AG08395 (cell line): Measurements from ENCODE around the gene PGF.

ENCODE experiments used
- DNase-seq: peaks from one replicate; pipeline ENCODE4 v3.0.0; 2012; ENCODE audit warnings: mixed read lengths, low spot score

PGF gene

GRCh38 chr14:74897642-74898041 is 57.8 kb downstream of the PGF start:
- DNase-seq, result no peak

GRCh38 chr14:74896400-74896799 is 59.0 kb downstream of the PGF start:
- DNase-seq, result no peak

- DNase-seq, result no peak
These were observed 61.7 kb downstream of the PGF start for GRCh38 chr14:74893614-74894091.

- DNase-seq, result no peak
These were observed 62.7 kb downstream of the PGF start for GRCh38 chr14:74892745-74893144.

- DNase-seq, result no peak
These were observed 63.5 kb downstream of the PGF start for GRCh38 chr14:74891870-74892269.
